ENCODE data around the gene TPRX1. TPM values are rescaled to one million over a fixed set of nuclear protein-coding genes. Genes with fewer than 3 reads are reported as not detected.

TPRX1 gene
- total RNA-seq, 1 experiment from 2014 or later, result not detected

GRCh38 chr19:47836038-47836437 lies 31.7 kb upstream of the TPRX1 start:
- no peaks in the 10 kb centered on the region for H3K9me3 ChIP-seq (ENCODE audit: low read depth, low read length, poor library complexity, severe bottlenecking)
- no peak overlapping the region for H3K27ac ChIP-seq (ENCODE audit: low read depth, low read length, poor library complexity, severe bottlenecking)
- no peaks in the 10 kb centered on the region for H3K36me3 ChIP-seq (ENCODE audit: insufficient read depth, low read length, poor library complexity, severe bottlenecking)
- intact Hi-C loops (cut with micrococcal nuclease; ENCODE audit: unreplicated experiment), result no loop called here
- H3K4me3 ChIP-seq (ENCODE audit: low read depth, low read length, poor library complexity, severe bottlenecking), result no peak overlapping the region
- BruUV-seq (replicated peaks), result no TSS peak
- POLR2A ChIA-PET (ENCODE audit: low non-redundant PET), result no interaction called here
- DNase-seq (ENCODE audit: low spot score), result no peak
- no peaks in the 10 kb centered on the region for H3K4me1 ChIP-seq (ENCODE audit: insufficient read depth, low read length, poor library complexity, severe bottlenecking)
- no peaks in the 10 kb centered on the region for H3K27me3 ChIP-seq (replicated peaks; ENCODE audit: insufficient read depth, low read depth, low read length, poor library complexity)
- CTCF ChIA-PET, result no interaction called here
- TF ChIP-seq, protein P1, sequence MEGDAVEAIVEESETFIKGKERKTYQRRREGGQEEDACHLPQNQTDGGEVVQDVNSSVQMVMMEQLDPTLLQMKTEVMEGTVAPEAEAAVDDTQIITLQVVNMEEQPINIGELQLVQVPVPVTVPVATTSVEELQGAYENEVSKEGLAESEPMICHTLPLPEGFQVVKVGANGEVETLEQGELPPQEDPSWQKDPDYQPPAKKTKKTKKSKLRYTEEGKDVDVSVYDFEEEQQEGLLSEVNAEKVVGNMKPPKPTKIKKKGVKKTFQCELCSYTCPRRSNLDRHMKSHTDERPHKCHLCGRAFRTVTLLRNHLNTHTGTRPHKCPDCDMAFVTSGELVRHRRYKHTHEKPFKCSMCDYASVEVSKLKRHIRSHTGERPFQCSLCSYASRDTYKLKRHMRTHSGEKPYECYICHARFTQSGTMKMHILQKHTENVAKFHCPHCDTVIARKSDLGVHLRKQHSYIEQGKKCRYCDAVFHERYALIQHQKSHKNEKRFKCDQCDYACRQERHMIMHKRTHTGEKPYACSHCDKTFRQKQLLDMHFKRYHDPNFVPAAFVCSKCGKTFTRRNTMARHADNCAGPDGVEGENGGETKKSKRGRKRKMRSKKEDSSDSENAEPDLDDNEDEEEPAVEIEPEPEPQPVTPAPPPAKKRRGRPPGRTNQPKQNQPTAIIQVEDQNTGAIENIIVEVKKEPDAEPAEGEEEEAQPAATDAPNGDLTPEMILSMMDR (conservative IDR thresholded peaks at IDR 0.05; ENCODE audit: low read depth, low read length), result no peak
- no peak for TF ChIP-seq EZH2 (IDR thresholded peaks at IDR 0.05; ENCODE audit: borderline replicate concordance, low read depth, low read length, poor library complexity, severe bottlenecking)

DNA sequence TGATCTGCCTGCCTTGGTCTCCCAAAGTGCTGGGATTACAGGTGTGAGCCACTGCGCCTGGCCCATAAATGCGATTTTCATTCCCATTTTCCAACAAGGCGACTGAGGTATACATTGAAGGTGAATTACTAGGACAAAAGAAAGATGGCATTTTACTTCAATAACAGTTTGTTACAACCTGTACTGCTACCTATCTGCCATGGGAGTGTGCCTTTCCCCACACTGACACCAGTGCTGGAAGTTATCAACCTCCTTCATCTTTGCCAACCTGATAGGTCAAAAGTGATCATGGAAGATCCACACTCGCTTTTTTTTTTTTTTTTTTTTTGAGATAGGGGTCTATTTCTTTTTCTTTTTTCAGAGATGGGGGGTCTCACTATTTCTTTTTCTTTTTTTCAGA lies 28.4 kb upstream of the TPRX1 start:
- no peak for DNase-seq (ENCODE audit: low spot score)
- POLR2A ChIA-PET (ENCODE audit: low non-redundant PET), result no interaction called here
- Histone ChIP-seq H3K4me1 (ENCODE audit: insufficient read depth, low read length, poor library complexity, severe bottlenecking) (no peaks in the 10 kb centered on the region), H3K36me3 (ENCODE audit: insufficient read depth, low read length, poor library complexity, severe bottlenecking) (no peaks in the 10 kb centered on the region), H3K27me3 (replicated peaks; ENCODE audit: insufficient read depth, low read depth, low read length, poor library complexity) (no peaks in the 10 kb centered on the region), H3K9me3 (ENCODE audit: low read depth, low read length, poor library complexity, severe bottlenecking) (no peaks in the 10 kb centered on the region), H3K27ac (ENCODE audit: low read depth, low read length, poor library complexity, severe bottlenecking) (no peak overlapping the region), H3K4me3 (ENCODE audit: low read depth, low read length, poor library complexity, severe bottlenecking) (no peak overlapping the region)
- CTCF ChIA-PET, result no interaction called here
- intact Hi-C loops (cut with micrococcal nuclease; ENCODE audit: unreplicated experiment), result no loop called here
- TF ChIP-seq, protein P1 (conservative IDR thresholded peaks at IDR 0.05; ENCODE audit: low read depth, low read length), result no peak
- TF ChIP-seq EZH2 (IDR thresholded peaks at IDR 0.05; ENCODE audit: borderline replicate concordance, low read depth, low read length, poor library complexity, severe bottlenecking), result no peak
- no TSS peak for BruUV-seq (replicated peaks)

GRCh38 chr19:47826800-47827199 lies 22.4 kb upstream of the TPRX1 start:
- Histone ChIP-seq H3K36me3 (ENCODE audit: insufficient read depth, low read length, poor library complexity, severe bottlenecking) (no peaks in the 10 kb centered on the region), H3K27me3 (replicated peaks; ENCODE audit: insufficient read depth, low read depth, low read length, poor library complexity) (no peaks in the 10 kb centered on the region), H3K4me1 (ENCODE audit: insufficient read depth, low read length, poor library complexity, severe bottlenecking) (no peaks in the 10 kb centered on the region), H3K4me3 (ENCODE audit: low read depth, low read length, poor library complexity, severe bottlenecking) (no peak overlapping the region), H3K9me3 (ENCODE audit: low read depth, low read length, poor library complexity, severe bottlenecking) (no peaks in the 10 kb centered on the region), H3K27ac (ENCODE audit: low read depth, low read length, poor library complexity, severe bottlenecking) (no peak overlapping the region)
- DNase-seq (ENCODE audit: low spot score), result no peak
- CTCF ChIA-PET, result no interaction called here
- TF ChIP-seq EZH2 (IDR thresholded peaks at IDR 0.05; ENCODE audit: borderline replicate concordance, low read depth, low read length, poor library complexity, severe bottlenecking), result no peak
- TF ChIP-seq, protein P1 (conservative IDR thresholded peaks at IDR 0.05; ENCODE audit: low read depth, low read length), result no peak
- BruUV-seq (replicated peaks), result no TSS peak
- POLR2A ChIA-PET (ENCODE audit: low non-redundant PET), result no interaction called here
- intact Hi-C loops (cut with micrococcal nuclease; ENCODE audit: unreplicated experiment), result no loop called here

Data from A673 (cell line).